K562 (cell line): ENCODE data around the gene CD164L2. TPM values are rescaled to one million over a fixed set of nuclear protein-coding genes. Genes with fewer than 3 reads are reported as not detected.
A peak's percentile ranks its signal among the peaks of the same experiment; 100 is the strongest.

Source experiments
- ATAC-seq: fragments of 200-7000 bp; cut with Tn5 transposase; 3 replicates; pipeline ENCODE4 v1.9.1; 2020; ENCODE audit warnings: moderate library complexity
- BruUV-seq: library from RNA; stranded (reverse); fragments of 400-500 nt; replicated peaks from 2 replicates; lab custom pipeline; 2021; lab: Mats Ljungman, UMichigan
- CTCF ChIA-PET: fragments of 300-600 bp; formaldehyde crosslinking; extraction: SDS; loops from one replicate; lab custom pipeline; 2021; ENCODE audit warnings: low intra/inter-chr PET ratio; lab: Yijun Ruan, JAX
- POLR2A ChIA-PET: fragments of 300-600, 350-650 bp; sonication (Branson Sonifier 250); formaldehyde crosslinking; extraction: SDS; loops from one replicate; lab custom pipeline; 2021; ENCODE audit warnings: antibody characterized with exemption, inconsistent platforms; lab: Yijun Ruan, JAX
- DNase-seq, 4 experiments: peaks; one replicate each; pipeline versions ENCODE4 v3.0.0 to v3.0.0-alpha.2; 2011 to 2018; ENCODE audit warnings: low spot score in 3 of 4, mixed read lengths in 3 of 4; ENCODE audit errors: extremely low read depth in 1 of 4
- FAIRE-seq: peaks from 2 replicates; lab custom pipeline; 2011; peaks lifted over from hg19 to GRCh38; lab: Jason Lieb, UNC
- H2AFZ ChIP-seq: 2 replicates; pipeline ENCODE4 v1.6.0; 2011; ENCODE audit warnings: low read depth, low read length, control low read depth, inconsistent platforms
- H3K27ac ChIP-seq: fragments of 200-600 bp; 3 replicates; pipeline ENCODE4 v1.8.0; 2011; ENCODE audit warnings: low read depth, mild to moderate bottlenecking, control low read depth, inconsistent platforms, low read length, moderate library complexity, mixed read lengths; ENCODE audit errors: extremely low read depth
- H3K27me3 ChIP-seq, 2 experiments: fragments of 300-600 bp in 1 of 2; 2 replicates in 1 of 2; 3 replicates in 1 of 2; pipeline versions ENCODE4 v1.6.0 to v1.8.0; 2011; ENCODE audit warnings: inconsistent platforms in 2 of 2, low read length in 2 of 2, mild to moderate bottlenecking in 1 of 2, mixed read lengths in 1 of 2, moderate library complexity in 1 of 2; ENCODE audit not compliant: control insufficient read depth in 2 of 2, insufficient read depth in 2 of 2
- H3K36me3 ChIP-seq: fragments of 300-600 bp; 3 replicates; pipeline ENCODE4 v1.8.0; 2011; ENCODE audit warnings: mild to moderate bottlenecking, low read length, inconsistent platforms; ENCODE audit not compliant: control insufficient read depth, insufficient read depth
- H3K4me1 ChIP-seq, 2 experiments: fragments of 200-600 bp in 1 of 2; replicated peaks in 1 of 2; 2 replicates in 1 of 2; 3 replicates in 1 of 2; pipeline versions ENCODE4 v1.5.1 to v1.8.0; 2011; ENCODE audit warnings: inconsistent platforms in 2 of 2, low read length in 2 of 2, mild to moderate bottlenecking in 1 of 2, mixed read lengths in 1 of 2, moderate library complexity in 1 of 2; ENCODE audit not compliant: control insufficient read depth in 2 of 2, insufficient read depth in 2 of 2
- H3K4me2 ChIP-seq: 2 replicates; pipeline ENCODE4 v1.6.1; 2011; ENCODE audit warnings: low read length, control low read depth, inconsistent platforms, mixed read lengths; ENCODE audit not compliant: insufficient read depth
- H3K4me3 ChIP-seq: fragments of 200-600 bp; sonication (generic), shearing (Covaris generic); 2 replicates; pipeline ENCODE4 v1.5.1; 2016; ENCODE audit warnings: control low read depth, inconsistent platforms
- H3K79me2 ChIP-seq: fragments of 200-600 bp; 3 replicates; pipeline ENCODE4 v1.8.0; 2011; ENCODE audit warnings: low read length, inconsistent platforms; ENCODE audit not compliant: control insufficient read depth, insufficient read depth
- H3K9ac ChIP-seq, 2 experiments: 2 replicates each; pipeline versions ENCODE4 v1.6.0 to v1.6.1; 2011; ENCODE audit warnings: low read depth in 2 of 2, low read length in 2 of 2, control low read depth in 1 of 2, inconsistent platforms in 1 of 2, mild to moderate bottlenecking in 1 of 2, mixed read lengths in 1 of 2; ENCODE audit not compliant: insufficient read depth in 1 of 2
- H3K9me1 ChIP-seq: one replicate; pipeline ENCODE4 v1.6.0; 2011; ENCODE audit warnings: inconsistent platforms, mild to moderate bottlenecking, low read length, moderate library complexity; ENCODE audit not compliant: control insufficient read depth, insufficient read depth
- H3K9me3 ChIP-seq: replicated peaks from 2 replicates; pipeline ENCODE4 v1.5.1; 2011; ENCODE audit warnings: low read depth, low read length, inconsistent platforms; ENCODE audit not compliant: control insufficient read depth, insufficient read depth
- H4K20me1 ChIP-seq: replicated peaks from 2 replicates; pipeline ENCODE4 v1.6.1; 2011; ENCODE audit warnings: low read length, inconsistent platforms, mixed read lengths; ENCODE audit not compliant: control insufficient read depth, insufficient read depth
- ASH1L ChIP-seq: fragments of 450-650 bp; IDR thresholded peaks from 2 replicates; pipeline ENCODE4 v1.6.1; 2018; ENCODE audit warnings: borderline replicate concordance, mild to moderate bottlenecking, low read depth; ENCODE audit not compliant: partially characterized antibody
- ATF7 ChIP-seq: fragments of 450-650 bp; IDR thresholded peaks from 2 replicates; pipeline ENCODE4 v1.7.1; 2014; ENCODE audit warnings: mild to moderate bottlenecking, moderate library complexity
- C11orf30 ChIP-seq: fragments of 450-650 bp; IDR thresholded peaks from 2 replicates; pipeline ENCODE4 v1.6.1; 2016; ENCODE audit warnings: low read depth, mild to moderate bottlenecking
- CCNT2 ChIP-seq: IDR thresholded peaks from 2 replicates; pipeline ENCODE4 v1.6.1; 2011; ENCODE audit warnings: borderline replicate concordance, low read depth, mild to moderate bottlenecking, moderate library complexity, mixed read lengths, low read length; ENCODE audit not compliant: insufficient read length; ENCODE audit errors: extremely low read depth
- HMG20B ChIP-seq: fragments of 250-450 bp; sonication (Bioruptor Pico); IDR thresholded peaks from 2 replicates; pipeline ENCODE4 v1.5.0; 2021; ENCODE audit warnings: mild to moderate bottlenecking
- LEF1 ChIP-seq: fragments of 450-650 bp; IDR thresholded peaks from 2 replicates; pipeline ENCODE4 v1.6.1; 2016; ENCODE audit warnings: mild to moderate bottlenecking
- MAFG ChIP-seq: fragments of 450-650 bp; conservative IDR thresholded peaks from 2 replicates; pipeline ENCODE4 v1.6.1; 2016; ENCODE audit warnings: missing genetic modification characterization, missing compliant biosample characterization
- MAFK ChIP-seq: IDR thresholded peaks from 2 replicates; pipeline ENCODE4 v1.6.1; 2011; ENCODE audit warnings: low read length, improper control_type of control experiment
- NBN ChIP-seq: fragments of 450-650 bp; IDR thresholded peaks from 2 replicates; pipeline ENCODE4 v1.6.1; 2016; ENCODE audit warnings: low read depth, mild to moderate bottlenecking
- OTX1 ChIP-seq: fragments of 450-650 bp; formaldehyde crosslinking; IDR thresholded peaks from 2 replicates; pipeline ENCODE4 v1.4.0; 2022; ENCODE audit warnings: mild to moderate bottlenecking
- PTBP1 ChIP-seq: fragments of 200-400 bp; formaldehyde crosslinking; IDR thresholded peaks from 2 replicates; pipeline ENCODE4 v1.6.1; 2017; ENCODE audit warnings: low read depth, low read length
- ZBTB33 ChIP-seq: sonication (generic); formaldehyde crosslinking; IDR thresholded peaks from 2 replicates; pipeline ENCODE4 v1.8.1; 2023; ENCODE audit warnings: mild to moderate bottlenecking, missing genetic modification reagents
- ZNF140 ChIP-seq: fragments of 250-450 bp; sonication (Bioruptor Pico); IDR thresholded peaks from 2 replicates; pipeline ENCODE4 v1.8.0; 2021; ENCODE audit warnings: moderate library complexity, mild to moderate bottlenecking, inconsistent platforms
- ZNF174 ChIP-seq: fragments of 250-450 bp; sonication (Bioruptor Pico); IDR thresholded peaks from 2 replicates; pipeline ENCODE4 v1.4.0; 2020; ENCODE audit warnings: mild to moderate bottlenecking
- ZNF324 ChIP-seq: fragments of 250-450 bp; sonication (Bioruptor Pico); IDR thresholded peaks from 2 replicates; pipeline ENCODE4 v1.4.0; 2020; ENCODE audit warnings: mild to moderate bottlenecking
- ZNF436 ChIP-seq: fragments of 250-450, 450-650 bp; sonication (Bioruptor Pico); formaldehyde crosslinking; IDR thresholded peaks from 2 replicates; pipeline ENCODE4 v1.7.0; 2020; ENCODE audit warnings: mild to moderate bottlenecking
- ZNF696 ChIP-seq: fragments of 250-450 bp; sonication (Bioruptor Pico); conservative IDR thresholded peaks from 2 replicates; pipeline ENCODE4 v1.4.0; 2020; ENCODE audit warnings: mild to moderate bottlenecking, moderate library complexity
- ZNF707 ChIP-seq: fragments of 250-450 bp; sonication (Bioruptor Pico); conservative IDR thresholded peaks from 2 replicates; pipeline ENCODE4 v1.8.0; 2022; ENCODE audit warnings: inconsistent platforms, mild to moderate bottlenecking, moderate library complexity
- ZNF740 ChIP-seq, 3 experiments: fragments of 200-800 bp in 1 of 3; sonication (Bioruptor generic) in 1 of 3; sonication (generic) in 1 of 3; formaldehyde crosslinking in 1 of 3; IDR thresholded peaks; 2 replicates each; pipeline versions ENCODE4 v1.6.1 to v1.8.0; 2016 to 2022; ENCODE audit warnings: mild to moderate bottlenecking in 2 of 3, missing compliant biosample characterization in 2 of 3, missing genetic modification characterization in 2 of 3, missing genetic modification reagents in 1 of 3
- WGBS: fragments of 100-300 bp; shearing (Covaris generic); methylation state at CpG from one replicate; pipeline ENCODE4 v1.1.6; 2016; ENCODE audit warnings: low coverage, mixed read lengths; ENCODE audit not compliant: insufficient coverage; ENCODE audit errors: missing lambda C conversion rate; 5-methylcytosine and 5-hydroxymethylcytosine counted together
- in situ Hi-C: fragments of 300-500 bp; cut with MboI; formaldehyde crosslinking; loops from 4 replicates; pipeline ENCODE4 v1.15.0; 2018; ENCODE audit warnings: inconsistent platforms, mixed read lengths
- intact Hi-C: fragments of 100-400 bp; cut with micrococcal nuclease; formaldehyde crosslinking; loops from 2 replicates; pipeline ENCODE4 v1.14.2; 2022
- polyA plus RNA-seq, 8 experiments: library from polyadenylated mRNA; depleted of rRNA in 4 of 8; stranded (reverse) in 5 of 8; unstranded in 3 of 8; fragments of >200 nt; fragmentation: Nextera tagmentation in 2 of 8; fragmentation: Illumina TruSeq in 1 of 8; extraction: Ambion mirVana in 2 of 8; extraction: Trizol in 1 of 8; gene quantifications; 2 replicates each; pipeline versions ENCODE4 v1.2.1 to v1.2.3, GENCODE V29; 2011 to 2014; ENCODE audit warnings: inconsistent platforms in 1 of 8, missing spikeins in 1 of 8
- total RNA-seq, 7 experiments: library from RNA; depleted of rRNA in 6 of 7; stranded (reverse); fragments of >200 nt in 6 of 7; fragmentation: Illumina TruSeq in 2 of 7; extraction: Trizol in 2 of 7; gene quantifications; 2 replicates each; pipeline versions ENCODE4 v1.2.1 to v1.2.3, GENCODE V29; 2011 to 2021; ENCODE audit warnings: low replicate concordance in 1 of 7

CD164L2 gene
- total and polyA plus RNA-seq, 9 of the 15 experiments (the other 6 are each of a cell fraction or from before 2014, with no cell fraction given), result 0.08 to 0.92 (median 0.38) TPM; not detected in 1

- no peaks in the 10 kb centered on the region for H3K9me1 ChIP-seq
- in situ Hi-C loops (loop anchor here (5.0 kb wide), 2 partner anchors 270 to 290 kb away; no protein-coding TSS in a partner anchor), intact Hi-C loops (loop anchor here (1.0 to 5.0 kb wide), 4 partner anchors 35 to 271 kb away; no protein-coding TSS in a partner anchor)
- ChIA-PET CTCF (interaction anchor here (0.6 to 1.4 kb wide), 6 partner anchors 26 to 275 kb away, joined by 3 to 7 read pairs (median 4); no protein-coding TSS in a partner anchor), POLR2A (no interaction called here)
- BruUV-seq, result no TSS peak
- peak within 1 kb of the TSS; percentile 88 for H3K27ac ChIP-seq
- peak within 1 kb of the TSS; percentile 95 for H2AFZ ChIP-seq
- peak; percentile 94 for ATAC-seq
- H3K36me3 ChIP-seq, result peaks cover 9% of the 10 kb centered on the region; the same call in 1 of the 3 replicates
- peak within 1 kb of the TSS; percentile 96 for H3K4me2 ChIP-seq
- 3% methylated on average over 65 of the region's 69 CpGs for WGBS
- peak within 1 kb of the TSS; percentile 85 to 98 for H3K9ac ChIP-seq
- peaks cover 12% of the 10 kb centered on the region for H3K79me2 ChIP-seq
- H3K4me1 ChIP-seq, result peaks cover 8 to 44% of the 10 kb centered on the region in 2 experiments
- DNase-seq, result peak; percentile 98 to 100 (median 99)
- H3K9me3 ChIP-seq, result no peaks in the 10 kb centered on the region
- peak within 1 kb of the TSS; percentile 96 for H3K4me3 ChIP-seq
- FAIRE-seq, result peak; percentile 87
- H3K27me3 ChIP-seq, result no peaks in the 10 kb centered on the region
- H4K20me1 ChIP-seq, result no peaks in the 10 kb centered on the region
- TF ChIP-seq ZNF740 (CRISPR knock-in tag; IDR thresholded peaks at IDR 0.05), result no peak
- peak in 1 of 2 experiments; percentile 71; a peak in 2 of 4 replicates for TF ChIP-seq ZNF740 (tag; IDR thresholded peaks at IDR 0.05)
- TF ChIP-seq ATF7, result peak; percentile 99
- TF ChIP-seq ZBTB33 (CRISPR knock-in tag), result no peak
- no peak for TF ChIP-seq ZNF324 (CRISPR knock-in tag)
- no peak for TF ChIP-seq HMG20B
- TF ChIP-seq ZNF436 (CRISPR knock-in tag), result no peak
- no peak for TF ChIP-seq PTBP1
- no peak for TF ChIP-seq ZNF707 (CRISPR knock-in tag)
- no peak for TF ChIP-seq ZNF140 (CRISPR knock-in tag)
- peak; percentile 19; the same call in 1 of the 2 replicates for TF ChIP-seq LEF1
- TF ChIP-seq ASH1L, result no peak
- TF ChIP-seq ZNF696 (CRISPR knock-in tag), result no peak
- TF ChIP-seq MAFK, result no peak
- TF ChIP-seq MAFG (tag), result no peak
- peak; percentile 90 for TF ChIP-seq CCNT2
- TF ChIP-seq C11orf30, result peak; percentile 44; the same call in 1 of the 2 replicates
- TF ChIP-seq ZNF174 (CRISPR knock-in tag), result no peak
- peak; percentile 69 for TF ChIP-seq NBN
- TF ChIP-seq OTX1 (CRISPR knock-in tag), result peak; percentile 91
Observed at GRCh38 chr1:27392096-27392777, 9.1 kb upstream of the CD164L2 start, which contains the start of gene GPR3. Gene GPR3 (plus strand): TSS chr1:27392622. CDS start chr1:27393799, 1,177 bp downstream.
